HG02852 (cell line): ENCODE measurements around the gene MNX1.

Experiments used
- ATAC-seq: cut with Tn5 transposase; IDR thresholded peaks from one replicate; pipeline ENCODE4 v1.9.1; 2021; ENCODE audit warnings: mild to moderate bottlenecking, moderate library complexity; ENCODE audit not compliant: unreplicated experiment

The MNX1 gene

DNA sequence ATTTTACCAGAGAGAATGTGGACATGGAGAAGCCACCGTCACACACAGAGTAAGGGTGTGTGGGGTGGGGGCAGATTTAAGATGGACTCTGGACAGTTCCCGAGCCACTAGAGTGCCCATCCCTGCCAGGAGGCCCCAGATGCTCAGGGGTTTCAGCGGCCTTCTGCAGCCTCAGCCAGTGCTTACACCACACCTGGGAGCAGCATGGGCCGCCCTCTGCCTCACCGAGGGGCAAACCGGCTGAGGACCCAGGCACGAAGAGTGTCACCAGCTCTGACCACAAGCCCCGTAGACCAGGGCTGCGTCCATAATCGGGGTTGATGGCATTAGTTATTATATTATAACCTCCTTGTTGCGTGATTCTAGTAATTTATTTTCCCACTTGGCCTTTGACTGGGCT is 6.7 kb upstream of the MNX1 start:
- no peak for ATAC-seq

DNA sequence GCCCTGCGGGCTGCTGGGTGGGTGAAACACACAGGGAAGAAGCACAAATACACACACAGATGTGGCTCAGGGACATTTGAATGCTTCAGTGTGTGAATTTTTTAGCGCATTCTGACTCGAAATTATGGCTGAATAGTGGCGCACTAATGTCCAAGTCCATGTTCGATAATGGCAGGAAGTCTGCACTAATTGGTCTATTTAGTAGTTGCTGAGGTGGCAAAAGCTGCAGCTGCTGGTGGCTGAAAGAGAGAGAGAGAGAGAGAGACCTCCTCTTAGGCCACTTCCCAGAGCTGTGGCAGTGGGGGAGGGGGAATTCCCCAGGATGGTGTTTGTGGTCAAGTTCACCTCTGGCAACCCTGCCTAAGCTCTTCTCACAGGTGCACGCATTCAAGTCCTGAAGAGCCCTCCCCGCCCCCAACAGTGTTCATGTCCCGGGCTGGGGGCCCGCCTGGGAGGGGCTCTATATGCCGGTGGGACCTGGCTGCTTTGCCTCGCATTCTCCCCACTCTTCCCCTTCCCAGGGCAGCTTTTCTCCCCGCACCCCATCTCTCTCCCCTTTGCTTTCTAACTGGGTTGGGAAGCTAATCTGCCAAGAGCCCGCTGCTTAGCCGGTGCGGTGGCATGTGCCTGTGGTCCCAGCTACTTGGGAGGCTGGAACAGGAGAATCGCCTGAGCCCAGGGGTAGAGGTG is 6.0 kb upstream of the MNX1 start:
- peak; percentile 71 for ATAC-seq

DNA sequence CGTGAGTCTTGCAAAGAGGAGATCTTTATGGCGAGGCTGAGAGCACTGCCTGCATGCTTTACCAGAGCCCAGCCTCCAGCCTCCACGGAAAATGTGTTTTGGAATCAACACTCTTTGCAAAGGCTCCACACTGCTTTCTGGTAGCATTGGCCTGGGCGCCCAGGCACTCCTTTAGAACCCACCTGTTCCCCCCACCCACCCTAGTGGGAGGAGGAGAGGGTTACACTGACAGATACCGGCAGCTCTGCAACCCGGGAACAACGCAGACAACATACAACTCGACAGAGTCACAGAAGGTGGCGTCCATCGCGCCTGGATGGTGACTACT is 5.5 kb upstream of the MNX1 start:
- ATAC-seq: no peak

DNA sequence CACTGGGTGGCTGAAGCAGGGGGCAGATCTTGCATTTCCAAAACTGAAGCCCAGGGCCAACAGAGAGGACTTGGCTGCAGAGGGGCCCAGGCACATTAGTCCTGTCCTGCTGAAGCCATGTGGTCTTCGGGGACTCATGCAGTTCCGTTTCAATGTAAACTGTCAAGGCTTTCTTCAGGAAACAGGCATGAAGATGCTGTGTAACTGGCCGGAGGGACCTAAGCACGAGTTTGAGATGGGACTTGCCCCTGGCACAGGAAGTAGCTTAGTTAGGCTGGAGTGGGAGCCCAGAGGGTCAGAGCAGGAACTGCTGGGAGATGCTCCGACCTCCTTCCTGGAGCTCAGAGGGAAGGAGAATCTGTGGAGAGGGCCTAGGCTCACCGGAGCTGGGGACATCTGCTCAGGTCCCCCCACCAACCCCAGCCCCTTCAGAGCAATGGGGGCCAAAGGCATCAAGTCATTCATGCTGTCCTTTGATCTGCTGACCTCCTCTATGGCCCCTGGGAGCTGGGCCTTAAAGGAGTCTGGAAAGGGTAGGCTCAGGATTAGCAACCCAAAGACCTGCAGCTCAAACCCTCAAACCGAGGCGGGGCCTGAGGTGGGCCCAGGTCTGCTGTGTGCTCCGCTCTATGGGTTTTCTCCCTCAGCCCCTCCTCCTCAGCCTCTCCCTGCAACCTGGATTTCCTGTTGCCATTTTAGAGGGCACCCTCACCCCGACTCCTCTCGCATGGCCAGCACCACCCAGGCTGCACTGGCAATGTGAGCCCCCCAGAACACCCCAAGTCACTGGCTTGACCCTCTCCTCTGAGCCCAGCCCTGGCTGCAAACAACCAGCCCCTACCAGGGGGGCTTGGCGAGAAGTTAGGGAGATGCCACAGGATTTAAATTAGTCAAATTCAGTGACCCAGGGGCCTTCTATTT is 4.4 kb upstream of the MNX1 start:
- no peak for ATAC-seq

DNA sequence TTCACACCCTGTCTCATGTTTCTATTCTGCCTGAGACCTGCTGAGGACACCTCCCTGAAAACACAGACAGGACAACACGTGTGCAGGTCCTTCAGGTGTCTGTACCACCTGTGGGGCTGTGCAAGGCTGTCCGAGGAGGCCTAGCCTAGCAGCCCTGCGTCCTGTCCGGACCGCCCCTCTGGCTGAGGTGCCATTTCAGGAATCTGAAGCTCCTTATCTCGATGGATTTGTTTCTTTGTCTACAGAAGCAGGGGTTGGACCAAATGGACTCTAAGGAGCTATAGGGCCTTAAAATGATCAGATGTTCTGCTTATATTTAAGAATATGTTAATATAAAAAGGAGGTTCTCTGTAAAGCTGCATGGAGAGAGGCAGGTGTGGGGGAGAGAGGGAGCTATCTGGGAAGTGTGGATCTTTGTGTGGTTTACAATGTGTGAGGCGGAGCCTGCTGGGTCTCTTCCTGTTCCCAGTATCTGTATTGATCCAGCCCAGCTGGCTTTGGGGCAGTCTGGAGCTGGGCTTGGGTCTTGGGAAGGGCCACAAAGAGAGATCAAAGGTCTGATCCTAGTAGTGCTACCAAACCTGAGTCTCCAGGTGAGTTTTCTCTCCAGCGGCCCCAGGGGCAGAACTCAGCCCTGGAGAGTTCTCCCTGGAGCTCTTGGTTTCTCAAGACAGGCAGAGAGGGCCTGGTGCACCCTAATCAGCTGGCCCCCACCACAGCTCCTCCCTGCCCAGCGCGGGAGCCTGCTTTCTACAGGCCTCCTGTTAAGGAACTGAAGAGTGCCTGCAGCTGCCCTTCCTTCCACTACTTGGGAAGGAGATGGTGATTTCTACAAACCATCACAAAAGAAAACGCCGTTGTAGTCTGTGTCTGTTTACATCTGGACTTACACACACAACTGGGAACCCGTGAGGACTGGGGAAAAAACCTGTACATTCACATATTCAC is 3.4 kb upstream of the MNX1 start:
- ATAC-seq: no peak

DNA sequence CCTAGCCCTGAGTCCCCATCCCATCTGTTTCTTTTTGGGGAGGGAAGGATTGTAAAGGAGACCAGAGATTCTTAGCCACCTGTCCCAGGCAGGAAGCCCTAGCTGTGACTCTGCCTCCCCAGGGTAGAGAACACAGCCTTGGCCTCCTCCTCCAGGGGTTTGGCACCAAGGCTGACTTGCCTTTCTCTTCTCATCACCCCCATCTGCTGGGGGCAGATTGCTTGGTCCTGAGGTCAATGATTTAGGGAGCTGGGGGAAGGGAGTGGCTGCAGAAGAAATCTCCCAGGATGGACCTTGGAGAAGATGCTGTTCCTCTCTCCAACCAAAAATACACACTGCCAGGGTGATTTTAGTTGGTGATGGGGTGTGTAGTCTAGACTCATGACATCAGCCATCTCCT is 2.6 kb upstream of the MNX1 start:
- ATAC-seq: no peak

DNA sequence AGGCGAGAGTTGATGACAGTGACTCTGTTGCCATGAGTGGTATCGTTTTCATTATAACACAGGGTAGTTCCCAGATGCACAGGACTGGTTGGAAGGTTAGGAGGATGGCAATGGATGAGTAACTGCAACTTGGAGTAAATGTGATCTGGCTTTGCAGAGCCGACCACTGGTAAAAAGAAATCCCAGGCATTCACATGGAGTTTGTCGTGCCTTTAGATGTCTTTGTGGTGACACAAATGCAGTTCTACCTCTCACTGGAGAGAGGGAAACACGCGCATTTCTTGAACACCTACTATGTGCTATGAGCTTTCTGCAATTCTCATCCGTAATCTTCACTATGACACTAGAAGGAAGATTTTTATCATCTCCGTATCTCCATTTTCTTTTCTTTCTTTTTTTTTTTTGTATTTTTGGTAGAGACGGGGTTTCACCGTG is 1.7 kb upstream of the MNX1 start:
- ATAC-seq: no peak

DNA sequence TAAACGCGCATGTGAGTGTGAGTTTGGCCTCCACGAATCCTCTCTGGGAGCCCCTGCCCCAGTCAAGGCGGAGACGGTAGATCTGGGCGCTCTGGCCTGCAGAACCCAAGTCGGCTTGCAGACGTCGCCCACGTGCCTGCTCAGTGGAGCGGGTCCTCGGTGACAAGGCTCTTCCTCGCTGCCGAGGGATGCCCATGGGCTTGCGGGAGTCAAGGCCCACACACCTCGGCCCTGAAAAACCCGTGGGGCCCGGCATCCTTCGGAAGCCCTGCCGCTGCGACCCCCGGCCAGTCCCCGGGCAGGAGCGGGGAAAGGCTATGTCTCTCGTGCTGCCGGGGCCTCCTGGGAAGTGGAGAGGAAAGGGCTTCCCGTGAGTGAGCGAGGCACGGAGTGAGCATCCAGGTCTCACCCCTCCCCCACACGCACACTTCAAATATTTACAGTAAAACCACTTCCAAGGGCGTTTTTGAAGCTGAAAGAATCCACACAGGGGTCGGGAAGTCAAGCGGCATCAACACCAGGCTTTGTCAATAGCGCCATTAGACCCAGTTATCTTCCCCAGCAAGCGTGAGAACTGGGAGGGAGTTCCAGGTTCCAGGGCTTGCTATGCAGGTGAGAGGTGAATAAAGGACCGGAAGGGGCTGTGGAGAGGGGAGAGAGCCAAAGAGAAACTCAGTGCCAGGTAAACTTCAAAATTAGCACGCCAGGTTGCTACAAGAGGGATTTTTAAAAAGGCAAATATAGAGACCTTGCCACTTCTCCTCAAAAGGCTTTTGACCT is 1.1 kb upstream of the MNX1 start:
- no peak for ATAC-seq

DNA sequence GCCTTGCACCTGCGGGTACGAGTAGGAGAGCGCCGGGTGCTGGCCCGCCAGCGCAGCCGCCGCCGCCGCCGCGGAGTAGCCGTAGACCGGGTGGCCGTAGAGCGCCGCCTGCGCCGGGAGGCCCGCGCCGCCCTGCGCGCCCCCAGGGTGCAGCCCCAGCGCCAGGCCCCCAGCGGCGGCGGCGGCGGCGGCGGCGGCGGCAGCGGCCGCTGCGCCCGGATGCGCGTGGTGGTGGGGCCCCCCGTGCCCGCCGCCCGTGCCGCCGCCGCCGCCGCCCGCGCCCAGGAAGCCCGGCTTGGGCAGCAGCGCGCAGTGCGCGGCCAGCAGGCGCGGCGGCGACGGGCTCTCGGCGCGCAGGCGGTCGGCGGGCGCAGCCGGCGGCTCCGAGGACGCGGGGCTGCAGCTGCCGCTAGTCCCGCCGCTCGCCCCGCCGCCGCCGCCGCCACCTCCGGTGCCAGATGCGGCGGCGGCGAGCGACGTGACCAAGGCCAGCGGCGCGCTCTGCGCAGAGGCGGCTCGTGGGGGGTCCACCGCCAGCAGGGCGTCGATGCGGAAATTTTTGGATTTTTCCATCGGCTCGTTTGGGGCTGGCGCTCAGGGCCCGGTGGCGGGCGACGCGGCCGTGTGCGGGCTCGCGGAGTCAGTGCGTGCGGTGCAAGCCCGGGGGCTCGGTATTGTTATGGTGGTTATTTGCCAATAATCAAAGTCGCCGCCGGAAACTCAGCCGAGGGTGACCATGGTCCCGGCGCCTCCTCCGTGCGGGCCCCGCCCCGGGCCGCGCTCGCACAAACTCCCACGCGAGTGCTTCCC is 480 bp downstream of the MNX1 start:
- ATAC-seq: peak; percentile 41

DNA sequence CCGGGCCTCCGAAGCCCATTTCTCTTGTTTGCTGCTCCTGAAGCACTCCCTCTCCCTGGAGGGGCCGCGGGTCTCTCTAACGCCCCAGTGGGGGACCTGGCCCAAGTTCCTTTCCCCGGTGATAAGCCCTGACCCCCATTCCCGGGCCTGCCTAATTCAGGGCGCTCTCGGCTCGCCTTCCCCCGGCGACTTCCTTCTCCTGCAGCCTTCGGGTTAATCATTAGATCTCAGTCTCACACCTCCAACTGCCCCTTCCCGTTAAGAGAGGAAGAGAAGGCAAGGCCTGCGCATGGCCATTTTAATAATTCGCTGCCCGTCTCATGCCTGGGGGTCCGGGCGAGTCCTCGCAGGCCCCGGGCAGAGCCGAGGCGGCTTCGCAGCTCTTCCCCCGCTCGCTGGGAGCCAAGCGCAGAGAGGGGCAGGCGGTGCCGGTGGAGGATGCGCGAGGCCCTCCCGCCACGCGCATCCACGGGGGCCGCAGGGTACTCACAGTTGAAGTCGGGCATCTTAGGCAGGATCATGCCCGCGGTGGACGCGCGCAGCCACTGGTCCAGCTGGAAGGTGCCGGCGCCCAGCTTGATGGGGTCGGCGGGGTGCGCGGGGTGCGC is 1.2 kb downstream of the MNX1 start:
- ATAC-seq: no peak

DNA sequence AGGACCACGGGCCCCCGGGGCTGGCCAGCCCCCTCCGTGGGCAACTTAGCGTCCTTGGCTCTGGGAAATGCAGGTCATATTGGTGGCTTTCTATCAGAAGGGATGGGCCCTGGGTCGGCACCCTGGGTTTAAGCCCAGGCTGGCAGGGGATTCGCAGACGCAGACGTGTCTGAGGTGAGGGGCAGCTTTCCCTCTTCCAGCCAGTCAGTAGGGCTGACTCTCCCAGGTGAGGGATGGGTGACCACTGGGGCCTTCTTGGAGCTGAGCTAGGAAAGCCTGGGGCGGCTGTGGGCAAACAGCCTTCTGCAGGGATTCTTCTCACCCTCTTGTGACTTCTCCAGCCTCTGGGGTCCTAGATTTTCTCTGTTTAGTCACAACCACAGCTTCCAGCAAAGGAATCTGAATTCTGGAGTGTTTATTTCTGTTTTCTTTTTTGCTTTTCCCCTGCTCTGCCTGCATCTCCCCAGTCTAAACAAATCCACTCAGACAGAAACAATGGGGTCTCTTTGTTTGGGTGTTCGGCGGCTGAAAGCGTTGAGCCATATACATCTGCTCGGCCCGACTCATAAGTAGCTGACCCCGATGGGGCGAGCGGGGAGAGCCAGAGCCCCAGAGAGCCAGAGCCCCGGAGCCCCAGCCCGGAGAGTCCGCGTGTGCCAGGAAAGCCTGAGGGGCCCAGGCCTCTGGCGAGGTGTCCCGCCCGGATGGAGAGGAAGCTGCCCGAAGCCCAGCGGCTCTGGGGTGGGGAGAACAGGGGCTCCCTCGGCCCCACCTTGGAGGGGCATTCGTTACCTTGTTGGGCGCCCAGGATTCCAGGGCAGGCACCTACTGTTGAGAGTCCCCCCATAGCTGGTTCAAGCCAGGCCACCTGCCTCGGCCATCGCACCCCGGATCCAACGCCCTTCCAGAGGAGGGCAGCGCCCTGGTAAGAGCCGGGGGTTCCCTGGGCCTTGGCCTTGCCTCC is 2.0 kb downstream of the MNX1 start:
- no peak for ATAC-seq

DNA sequence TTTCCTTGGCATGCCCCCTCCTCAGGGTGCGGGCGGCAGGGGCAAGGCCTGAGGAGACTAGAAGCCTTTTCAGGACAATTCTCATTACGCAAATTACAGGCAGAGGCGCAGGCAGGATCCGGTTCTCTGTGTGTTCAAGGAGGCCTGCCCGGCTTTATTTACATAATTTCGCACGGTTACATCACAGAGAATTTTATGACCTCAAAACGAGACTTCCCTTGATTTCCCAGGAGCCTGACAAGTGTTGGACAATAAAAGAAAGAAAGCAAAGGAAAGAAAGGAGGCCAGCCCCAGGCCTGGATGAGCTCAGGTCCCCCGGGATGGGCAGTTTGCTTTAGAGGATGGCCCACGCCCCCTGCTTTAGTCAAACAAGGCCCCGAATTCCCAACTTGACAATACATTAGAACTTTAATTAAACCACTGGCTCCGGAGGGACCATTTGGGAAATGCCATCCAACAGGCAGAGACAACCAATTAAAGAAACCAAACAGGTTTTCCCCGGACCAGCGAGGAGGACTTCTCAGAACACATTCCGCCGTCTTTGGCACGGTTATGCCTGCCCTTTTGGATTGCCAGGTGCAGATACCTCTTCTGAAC is 2.9 kb downstream of the MNX1 start:
- no peak for ATAC-seq

DNA sequence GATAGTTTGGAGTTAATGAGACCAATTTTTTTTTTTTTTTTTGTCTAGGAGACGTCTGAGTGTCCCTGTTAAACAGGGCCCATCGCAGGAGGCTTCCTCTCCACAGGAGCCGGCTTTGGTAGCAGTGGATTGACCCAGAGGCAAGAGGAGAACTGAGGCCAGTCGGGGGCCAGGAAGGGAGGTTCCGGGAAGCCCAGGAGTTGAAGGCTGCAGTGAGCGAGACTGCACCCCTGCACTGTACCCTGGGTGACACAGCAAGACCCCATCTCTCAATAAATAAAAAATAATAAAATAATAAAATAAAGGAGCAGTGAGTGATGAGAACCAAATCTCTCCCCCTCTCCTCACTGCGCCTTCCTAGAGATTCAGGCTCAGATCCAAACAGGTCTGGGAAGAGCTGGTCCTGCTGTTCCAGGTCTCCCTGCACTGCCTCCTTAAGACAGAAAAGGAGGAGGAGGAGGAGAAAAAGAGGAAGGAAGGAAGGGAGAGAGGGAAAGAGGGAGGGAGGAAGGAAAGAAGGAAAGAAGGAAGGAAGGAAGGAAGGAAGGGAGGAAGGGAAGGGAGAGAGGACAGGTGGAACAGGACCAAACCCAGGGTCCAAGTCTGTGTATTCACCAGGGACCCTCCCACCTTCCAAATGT is 3.5 kb downstream of the MNX1 start:
- ATAC-seq: no peak

DNA sequence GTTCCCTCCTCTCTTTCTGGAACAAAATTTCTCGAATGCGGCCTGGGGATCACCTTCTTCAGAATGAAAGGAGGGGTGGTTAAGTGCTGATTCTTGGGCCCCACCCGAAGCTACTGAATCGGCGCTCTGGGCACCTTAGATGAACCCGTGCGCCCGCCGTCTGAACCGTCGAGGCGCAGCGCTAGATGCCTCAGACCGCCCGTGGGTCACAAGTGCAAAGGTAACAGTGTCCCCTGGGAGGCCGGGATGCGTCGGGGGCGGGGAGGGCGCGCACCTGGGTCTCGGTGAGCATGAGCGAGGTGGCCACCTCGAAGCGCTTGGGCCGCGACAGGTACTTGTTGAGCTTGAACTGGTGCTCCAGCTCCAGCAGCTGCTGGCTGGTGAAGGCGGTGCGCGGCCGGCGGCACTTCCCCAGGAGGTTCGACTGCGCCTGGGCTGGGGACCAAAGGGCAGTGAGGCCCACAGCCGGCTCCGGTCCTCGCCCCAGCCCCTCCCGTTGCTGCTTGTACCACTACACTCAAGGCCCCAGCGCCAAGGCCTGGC is 4.2 kb downstream of the MNX1 start:
- ATAC-seq: no peak

DNA sequence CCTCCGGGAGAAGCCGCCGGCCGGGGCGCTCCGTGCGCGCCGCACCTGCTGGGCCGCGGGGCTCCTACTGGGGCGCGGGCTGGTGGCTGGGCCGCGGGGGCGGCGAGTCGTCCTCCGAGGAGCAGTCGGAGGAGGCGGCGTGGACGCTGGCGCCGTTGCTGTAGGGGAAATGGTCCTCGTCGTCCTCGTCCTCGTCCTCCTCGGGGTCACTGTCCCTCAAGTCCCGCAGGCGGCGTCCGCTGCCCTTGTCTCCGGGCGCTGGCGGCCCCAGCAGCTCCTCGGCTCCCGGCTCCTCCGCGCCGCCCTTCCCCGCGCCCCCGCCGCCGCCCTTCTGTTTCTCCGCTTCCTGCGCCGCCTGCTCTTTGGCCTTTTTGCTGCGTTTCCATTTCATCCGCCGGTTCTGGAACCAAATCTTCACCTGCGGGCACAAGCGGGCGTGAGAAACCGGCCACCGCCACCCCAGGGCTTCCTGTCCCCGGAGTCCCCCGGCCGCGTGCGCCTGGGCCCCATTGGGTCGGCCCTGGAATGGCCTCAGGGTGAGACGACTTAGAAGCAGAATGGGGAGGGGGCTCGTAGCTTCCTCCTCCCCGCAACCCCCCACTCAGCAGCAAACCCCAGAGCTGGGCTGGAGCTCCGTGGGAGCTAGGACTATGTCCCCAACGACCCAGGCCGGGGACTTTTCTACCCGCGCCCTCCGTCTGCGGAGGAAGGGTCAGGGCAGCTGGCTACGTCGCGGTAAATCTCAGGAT is 4.8 kb downstream of the MNX1 start:
- no peak for ATAC-seq
